ENCODE results near the gene TTC6.
A peak's percentile ranks its signal among the peaks of the same experiment; 100 is the strongest.
"Not testable (repeated sequence)": the region's sequence is repeated elsewhere in the genome, so short reads cannot be mapped to it uniquely, and the experiment has no call there.

The TTC6 gene
- total RNA-seq = 0 to 0.13 reads per million in 2 donors

GRCh38 chr14:37594971-37595808 lies at the start of gene TTC6, which contains the start of gene FOXA1:
Gene TTC6, plus strand, starts transcription at chr14:37595629. Its CDS starts 26,436 bp downstream, at chr14:37622065.
Gene FOXA1, minus strand, starts transcription at chr14:37595249. Its CDS starts 277 bp downstream, at chr14:37594972.
- DNase-seq = peak in 1 of 5 experiments; percentile 40

GRCh38 chr14:37546621-37547447 lies 48.6 kb upstream of the TTC6 start:
- no peak for DNase-seq

DNA sequence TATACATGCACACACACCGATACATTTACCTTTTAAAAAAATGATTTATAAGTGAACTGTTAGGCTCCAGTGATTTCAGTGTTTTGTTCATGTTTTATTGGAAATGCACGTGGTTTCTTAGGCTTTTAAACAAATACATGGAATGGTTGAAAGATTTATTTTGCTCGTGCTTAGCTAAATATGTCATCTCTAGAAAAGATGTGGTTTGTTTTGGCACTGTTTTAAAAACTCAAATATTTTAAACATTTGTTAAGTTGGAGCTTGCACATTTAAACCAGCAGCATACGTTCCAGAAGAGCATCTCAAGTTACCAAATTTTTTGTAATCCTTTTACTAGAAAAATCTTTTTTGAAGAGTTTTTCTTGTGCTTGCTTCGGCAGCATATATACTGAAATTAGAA lies 44.9 kb upstream of the TTC6 start:
- no peak for DNase-seq

- no peak for DNase-seq
These were observed 44.3 kb upstream of the TTC6 start for GRCh38 chr14:37551119-37551518.

GRCh38 chr14:37553935-37554550 lies 41.4 kb upstream of the TTC6 start:
- DNase-seq = no peak

- not testable (repeated sequence) for DNase-seq
These were observed 39.8 kb upstream of the TTC6 start for GRCh38 chr14:37555596-37555995.

DNA sequence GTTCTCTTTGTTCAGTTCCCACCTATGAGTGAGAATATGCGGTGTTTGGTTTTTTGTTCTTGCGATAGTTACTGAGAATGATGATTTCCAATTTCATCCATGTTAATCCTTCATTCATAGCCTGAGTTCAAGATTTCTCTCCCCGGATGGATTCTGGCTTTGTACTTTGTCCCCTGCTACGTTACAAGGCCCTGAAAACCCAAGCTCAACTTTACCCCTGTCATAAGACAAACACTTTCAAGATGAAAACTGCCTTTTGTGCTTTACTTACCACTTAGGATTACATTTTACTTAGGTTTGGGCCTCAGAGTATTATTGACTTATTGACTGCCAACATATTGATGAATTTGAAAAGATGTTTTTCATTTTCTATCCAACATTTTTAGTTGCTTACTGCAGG lies 36.7 kb upstream of the TTC6 start:
- no peak for DNase-seq

DNA sequence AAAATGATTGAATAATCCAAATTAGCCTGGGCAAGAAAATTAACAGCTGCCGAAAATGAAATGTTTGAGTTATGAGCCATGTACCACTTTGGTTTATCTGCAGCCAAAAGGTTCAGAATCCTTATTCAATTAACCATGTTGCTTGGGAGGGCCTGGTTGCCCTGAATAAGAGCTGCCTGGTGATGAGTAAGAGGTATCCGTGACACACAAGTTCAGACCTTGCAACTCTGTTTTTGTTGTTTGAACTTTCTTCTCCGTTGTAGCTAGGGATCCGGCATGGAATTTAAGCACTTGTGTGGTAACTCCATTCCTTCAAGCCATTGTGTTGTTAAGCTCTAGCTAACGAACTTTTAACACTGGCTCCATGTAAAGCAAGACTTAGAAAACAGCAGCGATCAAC lies 36.0 kb upstream of the TTC6 start:
- DNase-seq = no peak

DNA sequence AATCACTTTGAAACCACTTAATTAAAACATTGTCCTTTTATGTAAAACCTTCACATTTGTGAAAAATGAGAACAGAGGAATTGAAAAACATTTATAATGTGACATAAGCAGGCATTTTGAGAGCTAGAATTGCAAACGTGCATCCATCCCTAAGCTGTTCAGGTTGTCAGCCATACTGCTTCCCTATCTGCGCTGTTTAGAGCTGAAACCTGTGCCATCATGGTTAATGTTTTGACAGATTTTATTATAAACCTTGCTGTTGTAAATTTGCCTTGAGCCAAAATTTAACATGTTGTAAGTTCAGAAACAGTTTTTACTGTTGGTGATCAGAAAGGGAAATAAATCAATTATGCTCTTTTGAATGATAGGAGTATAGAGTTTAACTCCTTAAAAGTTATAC lies 32.2 kb upstream of the TTC6 start:
- no peak for DNase-seq

- DNase-seq = no peak
These were observed 29.9 kb upstream of the TTC6 start for GRCh38 chr14:37565550-37565949.

GRCh38 chr14:37566811-37567371 lies 28.5 kb upstream of the TTC6 start:
- no peak for DNase-seq

GRCh38 chr14:37569729-37570128 lies 25.7 kb upstream of the TTC6 start:
- no peak for DNase-seq

DNA sequence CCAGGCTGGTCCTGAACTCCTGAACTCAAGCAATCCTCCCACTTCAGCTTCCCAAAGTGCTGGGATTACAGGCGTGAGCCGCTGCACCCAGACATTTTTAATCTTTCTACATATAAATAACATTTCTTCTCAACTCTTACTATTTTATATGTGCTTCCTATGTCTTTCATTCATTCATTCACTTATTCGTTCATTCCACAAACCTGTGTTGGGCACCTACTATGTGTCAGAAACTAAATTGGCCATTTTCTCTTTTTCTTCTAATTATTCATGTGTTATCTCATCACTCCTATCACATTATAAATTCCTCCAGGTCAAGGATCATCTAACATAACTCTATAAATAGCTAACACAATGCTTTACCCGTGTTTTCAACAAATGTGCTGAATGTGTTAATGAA lies 24.0 kb upstream of the TTC6 start:
- DNase-seq = no peak

- DNase-seq = no peak
These were observed 22.1 kb upstream of the TTC6 start for GRCh38 chr14:37573356-37573755.

DNA sequence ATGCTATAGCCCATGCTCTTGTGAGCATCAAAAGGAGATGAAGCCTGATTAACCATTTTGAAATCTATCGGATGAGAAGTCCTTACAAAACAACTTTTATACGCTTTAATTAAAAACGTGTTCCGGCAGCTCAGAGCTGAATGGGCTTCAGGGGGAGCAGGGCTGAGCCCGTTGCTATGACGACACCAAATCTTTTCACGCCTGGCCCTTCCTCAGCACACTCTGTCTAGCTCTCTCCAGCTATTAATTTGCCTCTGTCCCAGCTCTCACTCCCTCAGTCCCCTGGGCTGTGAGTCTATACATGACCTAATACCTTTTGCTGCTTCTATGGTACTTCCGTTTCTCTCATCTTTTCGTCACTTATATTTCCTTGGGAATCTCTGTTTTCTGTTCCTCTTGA lies 16.2 kb upstream of the TTC6 start:
- DNase-seq = no peak

- DNase-seq = no peak
These were observed 15.3 kb upstream of the TTC6 start for GRCh38 chr14:37580146-37580545.

DNA sequence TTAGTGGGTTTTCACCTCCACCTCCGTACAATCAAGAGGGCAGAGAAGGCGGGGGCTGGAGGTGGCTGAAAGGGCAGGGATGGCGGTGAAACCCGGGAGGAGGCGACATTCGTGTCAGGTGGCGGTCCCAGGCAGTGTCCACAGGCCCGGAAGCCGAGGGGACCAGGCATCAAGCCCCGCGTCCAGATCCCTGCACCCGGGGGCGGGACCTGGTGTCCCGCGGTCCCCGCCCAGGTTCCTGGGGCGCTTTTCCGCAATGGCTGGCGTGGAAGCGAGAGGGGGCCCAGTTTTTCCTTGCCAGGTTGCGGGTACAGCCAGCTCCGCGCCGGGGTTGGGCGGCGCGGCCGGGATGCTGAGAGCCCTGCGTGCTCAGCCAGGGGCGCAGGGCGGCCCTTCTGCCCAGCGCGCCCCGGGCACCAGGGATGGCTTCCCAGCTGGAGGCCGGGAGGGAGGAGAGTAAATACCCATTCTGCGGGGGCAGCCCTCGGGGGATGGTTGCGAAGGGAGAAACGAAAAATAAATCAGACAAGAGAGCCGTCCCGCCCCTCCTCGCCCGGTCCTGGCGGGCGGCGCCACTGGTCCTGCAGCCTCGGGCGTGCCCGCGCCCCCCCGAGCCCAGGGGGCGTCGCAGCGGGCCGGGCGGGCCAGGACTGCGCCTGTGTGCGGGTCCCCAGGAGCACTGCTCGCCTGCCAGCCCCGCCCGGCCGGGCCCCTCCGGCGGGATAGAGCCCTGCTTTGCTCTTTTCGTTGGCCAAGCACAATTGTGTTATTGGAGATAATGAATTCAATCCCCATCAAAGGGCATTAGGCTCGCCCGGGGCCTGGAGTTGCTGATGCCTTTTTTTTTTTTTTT lies 11.8 kb upstream of the TTC6 start:
- no peak for DNase-seq

DNA sequence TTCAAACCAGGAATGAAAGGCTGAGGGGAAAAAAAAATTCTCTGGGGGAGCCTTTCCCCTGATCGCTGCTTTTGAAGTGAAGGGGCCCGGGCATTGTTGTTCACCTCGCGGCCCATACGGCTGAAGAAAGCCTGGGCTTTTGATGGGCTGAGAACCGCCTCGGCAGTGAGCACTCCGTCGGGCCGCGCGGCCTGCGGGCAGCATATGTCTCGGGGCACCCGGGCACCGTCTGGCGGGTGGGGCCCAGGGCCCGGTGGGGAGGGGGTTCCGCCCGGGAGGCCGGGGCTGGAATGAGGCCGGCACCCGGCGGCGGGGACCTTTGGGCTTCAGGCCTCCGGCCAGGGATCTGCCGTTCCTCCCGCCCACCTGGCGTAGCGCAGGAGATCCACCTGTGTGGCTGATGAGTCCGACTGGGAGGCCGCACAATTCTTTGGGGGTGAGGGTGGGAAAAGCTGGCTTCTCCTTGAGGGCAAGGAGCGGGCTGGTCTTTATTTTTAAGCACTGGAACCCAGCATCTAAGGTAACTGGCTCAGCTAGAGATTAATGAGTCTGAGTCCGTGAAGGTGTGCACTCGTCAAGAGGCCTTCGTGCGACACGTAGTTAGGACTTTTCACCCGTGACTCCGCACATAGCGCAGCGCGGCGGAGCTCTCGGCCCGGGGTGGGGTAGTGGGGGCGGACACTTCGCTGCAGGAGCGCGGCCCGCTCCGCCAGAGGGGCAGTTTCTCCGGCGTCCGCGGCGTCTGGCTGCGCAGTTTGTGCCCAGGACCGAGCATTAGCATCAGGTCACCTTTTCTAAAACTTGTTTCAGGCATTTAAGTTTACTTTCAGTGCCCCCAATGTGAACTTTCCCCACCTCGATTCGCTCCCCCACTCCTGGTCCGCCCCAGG lies 11.0 kb upstream of the TTC6 start:
- no peak for DNase-seq

- DNase-seq = no peak
These were observed 10.3 kb upstream of the TTC6 start for GRCh38 chr14:37585101-37585511.

DNA sequence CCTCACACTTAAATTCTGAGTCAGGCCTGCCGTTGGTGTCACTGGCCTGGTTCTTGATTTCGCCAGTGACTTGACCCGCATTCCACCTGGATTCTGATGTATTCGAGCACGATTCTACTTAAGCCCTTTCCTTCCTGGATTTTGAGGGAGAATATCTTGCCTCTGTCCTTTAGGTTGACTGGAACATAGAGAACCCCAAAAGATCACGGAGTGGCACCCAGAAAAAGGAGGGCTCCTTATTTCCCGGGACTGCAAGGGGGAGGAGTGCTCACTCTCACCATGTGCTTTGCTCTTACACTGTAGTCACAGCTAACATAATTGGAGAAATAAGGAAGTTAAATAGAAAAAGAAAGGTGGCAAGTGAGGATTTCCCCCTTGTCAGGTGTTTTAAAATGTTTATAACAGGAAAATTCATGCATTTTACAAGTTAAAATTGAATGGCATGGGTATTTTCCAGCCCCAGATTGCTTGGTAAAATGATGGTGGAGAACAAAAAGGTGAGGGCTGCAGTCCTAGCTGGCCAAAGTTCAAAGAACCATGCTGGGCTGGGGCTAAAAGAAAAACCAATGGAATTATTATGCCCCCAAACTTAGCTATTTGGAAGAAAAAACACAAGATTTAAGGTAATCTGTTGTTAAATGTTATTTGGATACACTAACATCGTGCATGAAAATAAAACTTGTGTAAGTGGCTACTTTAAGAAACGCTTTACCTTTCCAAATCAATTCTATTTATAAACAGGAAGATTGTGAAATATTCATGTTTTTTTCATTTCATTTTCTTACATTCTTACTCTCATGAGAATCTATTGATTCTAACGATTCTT lies 9.2 kb upstream of the TTC6 start:
- no peak for DNase-seq

Measured in T-helper 2 cell (primary cell).